ENCODE measurements around the gene VPS4A. TPM values are rescaled to one million over a fixed set of nuclear protein-coding genes. Genes with fewer than 3 reads are reported as not detected.
A peak's percentile ranks its signal among the peaks of the same experiment; 100 is the strongest.

The VPS4A gene
- total RNA-seq, 1 experiment from 2014 or later, result 42.2 TPM

DNA sequence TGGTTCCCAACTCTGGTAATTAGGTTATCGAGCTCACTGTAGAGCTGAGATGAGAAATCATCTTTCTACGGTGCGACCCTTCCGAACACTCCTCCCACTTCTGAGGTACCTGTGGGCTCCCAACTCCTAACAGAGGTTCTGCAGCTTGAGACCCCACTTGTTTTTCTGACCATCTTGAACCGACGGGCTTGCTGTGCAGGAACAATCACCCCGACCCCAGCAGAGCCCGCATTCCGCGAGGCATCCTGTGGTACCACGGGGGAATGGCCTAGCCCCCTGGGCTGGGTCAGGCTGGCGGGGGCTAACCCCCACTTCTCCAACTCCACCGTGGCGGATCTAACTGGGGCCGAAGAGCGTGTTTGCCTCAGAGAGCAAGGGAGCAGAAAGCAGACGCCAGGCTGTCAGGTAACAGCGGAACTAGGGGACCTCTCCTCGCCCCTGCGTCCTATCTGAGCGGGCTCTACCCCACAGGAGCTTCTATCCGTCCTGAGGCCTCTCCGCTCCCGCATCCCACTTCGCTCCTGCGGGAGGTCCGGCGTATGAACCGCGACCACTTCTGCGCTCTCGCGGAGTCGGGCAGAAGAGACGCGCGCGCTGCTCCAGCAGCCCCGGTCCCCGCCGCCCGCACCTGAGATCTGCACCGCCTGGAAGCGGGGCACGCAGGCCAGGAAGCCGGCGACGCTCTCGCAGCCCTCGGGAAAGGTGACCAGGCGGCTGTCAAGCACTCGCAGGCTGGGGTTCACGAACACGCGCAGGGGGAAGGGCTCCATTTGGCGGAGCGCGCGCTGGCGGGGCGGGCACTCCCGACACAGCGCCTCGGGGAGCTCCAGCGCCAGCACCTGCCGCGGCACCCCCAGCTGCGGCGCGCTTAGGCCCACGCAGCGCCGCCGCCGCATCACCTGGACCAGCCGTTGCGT, 18.5 kb downstream of the VPS4A start:
- H3K4me3 ChIP-seq (replicated peaks in 1 of 2; ENCODE audit: low read depth in 1 of 2, low read length in 2 of 2), result peak overlapping the region; percentile 87 to 88
- TF ChIP-seq, protein P1, sequence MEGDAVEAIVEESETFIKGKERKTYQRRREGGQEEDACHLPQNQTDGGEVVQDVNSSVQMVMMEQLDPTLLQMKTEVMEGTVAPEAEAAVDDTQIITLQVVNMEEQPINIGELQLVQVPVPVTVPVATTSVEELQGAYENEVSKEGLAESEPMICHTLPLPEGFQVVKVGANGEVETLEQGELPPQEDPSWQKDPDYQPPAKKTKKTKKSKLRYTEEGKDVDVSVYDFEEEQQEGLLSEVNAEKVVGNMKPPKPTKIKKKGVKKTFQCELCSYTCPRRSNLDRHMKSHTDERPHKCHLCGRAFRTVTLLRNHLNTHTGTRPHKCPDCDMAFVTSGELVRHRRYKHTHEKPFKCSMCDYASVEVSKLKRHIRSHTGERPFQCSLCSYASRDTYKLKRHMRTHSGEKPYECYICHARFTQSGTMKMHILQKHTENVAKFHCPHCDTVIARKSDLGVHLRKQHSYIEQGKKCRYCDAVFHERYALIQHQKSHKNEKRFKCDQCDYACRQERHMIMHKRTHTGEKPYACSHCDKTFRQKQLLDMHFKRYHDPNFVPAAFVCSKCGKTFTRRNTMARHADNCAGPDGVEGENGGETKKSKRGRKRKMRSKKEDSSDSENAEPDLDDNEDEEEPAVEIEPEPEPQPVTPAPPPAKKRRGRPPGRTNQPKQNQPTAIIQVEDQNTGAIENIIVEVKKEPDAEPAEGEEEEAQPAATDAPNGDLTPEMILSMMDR (IDR thresholded peaks at IDR 0.05 in 2 of 3, conservative IDR thresholded peaks at IDR 0.05 in 1 of 3; ENCODE audit: borderline replicate concordance in 1 of 3, insufficient read depth in 1 of 3, low read depth in 2 of 3, low read length in 2 of 3), result no peak
- H3K9me3 ChIP-seq (ENCODE audit: control insufficient read depth in 1 of 2, insufficient read depth in 1 of 2, low read depth in 1 of 2, low read length in 2 of 2), result no peaks in the 10 kb centered on the region
- H3K36me3 ChIP-seq (ENCODE audit: control insufficient read depth in 1 of 2, insufficient read depth in 2 of 2, low read length in 2 of 2), result peaks cover 33 to 63% of the 10 kb centered on the region in 2 experiments
- ChIA-PET CTCF (interaction anchor here (0.9 kb wide), 1 partner anchor 44 kb away, joined by 3 read pairs; no protein-coding TSS in a partner anchor), POLR2A (interaction anchor here (1.0 kb wide), 1 partner anchor 11 kb away, joined by 3 read pairs; no protein-coding TSS in a partner anchor), RAD21 (ENCODE audit: low non-redundant PET in 1 of 2, low total read pairs in 2 of 2, uncharacterized antibody in 2 of 2, unreplicated experiment in 2 of 2) (no interaction called here)
- DNase-seq (ENCODE audit: low read depth, low spot score), result no peak
- peak; percentile 41 for ATAC-seq
- peak overlapping the region; percentile 88 for H3K9ac ChIP-seq (ENCODE audit: low read length)
- H2AFZ ChIP-seq (ENCODE audit: low read depth, low read length, poor library complexity, severe bottlenecking), result no peak overlapping the region
- peak overlapping the region; percentile 87 for H3K27ac ChIP-seq (ENCODE audit: low read depth, low read length)
- H3K9me2 ChIP-seq (ENCODE audit: insufficient read depth), result no peaks in the 10 kb centered on the region
- no peaks in the 10 kb centered on the region for H3K27me3 ChIP-seq (ENCODE audit: insufficient read depth, low read length)
- H4K20me1 ChIP-seq (ENCODE audit: insufficient read depth), result peaks cover 20% of the 10 kb centered on the region; the same call in 1 of the 2 replicates
- intact Hi-C loops (cut with micrococcal nuclease), result no loop called here
- H3K79me2 ChIP-seq (ENCODE audit: insufficient read depth, low read length), result peaks cover 84% of the 10 kb centered on the region
- H3K4me2 ChIP-seq (ENCODE audit: low read length), result peak overlapping the region; percentile 97
- no TSS peak for BruUV-seq (replicated peaks)
- peaks cover 18 to 33% of the 10 kb centered on the region in 2 experiments for H3K4me1 ChIP-seq (ENCODE audit: control insufficient read depth in 1 of 2, insufficient read depth in 2 of 2, low read length in 2 of 2)

All from HCT116 (cell line).